Ammon's horn (tissue), 1 donor: ENCODE measurements around the gene SH2D3C.

Experiments used
- DNase-seq: peaks from one replicate; pipeline ENCODE4 v3.0.0-alpha.2; 2016; ENCODE audit warnings: low spot score

SH2D3C gene

GRCh38 chr9:127778280-127779135 is at the start of gene SH2D3C:
Gene SH2D3C, minus strand, starts transcription at chr9:127778666. Its CDS starts 39 bp downstream, at chr9:127778627.
- DNase-seq, result no peak

- DNase-seq, result no peak
These were observed 47.9 kb upstream of the SH2D3C start for GRCh38 chr9:127826253-127826913.

GRCh38 chr9:127825319-127826051 is 47.0 kb upstream of the SH2D3C start:
- DNase-seq, result no peak

GRCh38 chr9:127822108-127822507 is 43.6 kb upstream of the SH2D3C start:
- no peak for DNase-seq

- DNase-seq, result no peak
These were observed 40.1 kb upstream of the SH2D3C start for GRCh38 chr9:127818574-127818973.

- DNase-seq, result no peak
These were observed 39.5 kb upstream of the SH2D3C start for GRCh38 chr9:127817881-127818434.

GRCh38 chr9:127816728-127817127 is 38.3 kb upstream of the SH2D3C start:
- DNase-seq, result no peak

- DNase-seq, result no peak
These were observed 37.9 kb upstream of the SH2D3C start for GRCh38 chr9:127816362-127816725.

- DNase-seq, result no peak
These were observed 37.3 kb upstream of the SH2D3C start for GRCh38 chr9:127815512-127816361.

GRCh38 chr9:127814619-127815511 is 36.4 kb upstream of the SH2D3C start:
- no peak for DNase-seq

- DNase-seq, result no peak
These were observed 35.3 kb upstream of the SH2D3C start for GRCh38 chr9:127813686-127814226.

- no peak for DNase-seq
These were observed 34.6 kb upstream of the SH2D3C start for GRCh38 chr9:127812936-127813675.

GRCh38 chr9:127812011-127812410 is 33.5 kb upstream of the SH2D3C start:
- DNase-seq, result no peak

GRCh38 chr9:127810378-127811187 is 32.1 kb upstream of the SH2D3C start:
- DNase-seq, result no peak

- DNase-seq, result no peak
These were observed 31.3 kb upstream of the SH2D3C start for GRCh38 chr9:127809540-127810377.

- DNase-seq, result no peak
These were observed 30.6 kb upstream of the SH2D3C start for GRCh38 chr9:127809002-127809539.

GRCh38 chr9:127808347-127809001 is 30.0 kb upstream of the SH2D3C start:
- no peak for DNase-seq
